Sciatic nerve (tissue), 2 donors: ENCODE measurements around the gene VPS8. TPM values are rescaled to one million over a fixed set of nuclear protein-coding genes. Genes with fewer than 3 reads are reported as not detected.

Experiments used
- ATAC-seq: fragments of 200-7000 bp; cut with Tn5 transposase; one replicate; pipeline ENCODE4 v1.9.1; 2020; ENCODE audit warnings: mild to moderate bottlenecking, moderate library complexity
- DNase-seq: peaks from one replicate; pipeline ENCODE4 v3.0.0-alpha.2; 2020; ENCODE audit warnings: low spot score
- intact Hi-C: fragments of 100-400 bp; cut with DNase I; formaldehyde crosslinking; loops from one replicate; pipeline ENCODE4 v1.14.2; 2022
- total RNA-seq: library from RNA; stranded (reverse); fragmentation: NEBNext Ultra II Directional; extraction: Animal tissue kit (Norgen Biotek cat#: 25700); gene quantifications from one replicate; pipeline ENCODE4 v1.2.1, GENCODE V29; 2021
- donor health status: DM: no; HTN: no; CAD: no.
- donor health status: DM: no; HTN: no; CAD: no.

VPS8 gene
- total RNA-seq, 1 donor from 2014 or later: 86.4 TPM

DNA sequence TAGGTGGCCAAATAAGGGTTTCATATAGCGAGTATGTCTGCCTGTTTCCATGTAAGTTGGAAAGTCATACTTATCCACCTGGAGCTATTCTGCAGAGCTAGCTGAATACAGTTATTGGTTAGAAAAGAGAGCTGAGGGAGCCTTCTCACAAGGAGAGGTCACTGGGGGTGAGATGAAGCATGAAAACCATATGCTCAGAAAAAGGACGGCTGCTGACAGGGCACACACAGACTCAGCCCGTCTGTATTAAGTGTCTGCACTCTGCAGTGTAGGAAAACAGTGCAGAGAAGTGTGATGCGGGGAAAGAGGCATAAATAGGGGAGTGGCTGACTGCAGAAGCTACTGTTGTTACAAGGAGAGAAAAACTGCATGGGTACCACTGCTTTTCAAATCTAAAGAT is 282.7 kb downstream of the VPS8 start:
- DNase-seq (no peak), ATAC-seq (no peak)
- intact Hi-C loops: no loop called here

Other genes with a start within 250 kb of the VPS8 start
- 25.0 TPM for gene MAGEF1, start 100.1 kb upstream of the VPS8 start, total RNA-seq